Kidney epithelial cell (primary cell): ENCODE results near the gene EIPR1. TPM values are rescaled to one million over a fixed set of nuclear protein-coding genes. Genes with fewer than 3 reads are reported as not detected.

ENCODE experiments used
- DNase-seq: peaks from one replicate; pipeline ENCODE4 v3.0.0-alpha.2; 2010; ENCODE audit warnings: low read depth
- H3K27me3 ChIP-seq: 2 replicates; pipeline ENCODE4 v1.6.0; 2011; ENCODE audit warnings: low read length; ENCODE audit not compliant: control insufficient read depth, insufficient read depth
- H3K36me3 ChIP-seq: 2 replicates; pipeline ENCODE4 v1.5.1; 2011; ENCODE audit warnings: low read length; ENCODE audit not compliant: control insufficient read depth, insufficient read depth
- H3K4me3 ChIP-seq: 2 replicates; pipeline ENCODE4 v1.5.1; 2011; ENCODE audit warnings: low read depth, mild to moderate bottlenecking, control low read depth, low read length
- CTCF ChIP-seq: IDR thresholded peaks from 2 replicates; pipeline ENCODE4 v1.5.1; 2011; ENCODE audit warnings: mild to moderate bottlenecking, moderate library complexity, low read length, control low read depth, inconsistent platforms; ENCODE audit not compliant: insufficient read depth, poor library complexity, severe bottlenecking
- total RNA-seq: library from RNA; depleted of rRNA; stranded (reverse); fragments of >200 nt; gene quantifications from 2 replicates; pipeline ENCODE4 v1.2.3, GENCODE V29; 2015

EIPR1 gene
- total RNA-seq, result 62.2 and 67.2 TPM in 2 replicates

DNA sequence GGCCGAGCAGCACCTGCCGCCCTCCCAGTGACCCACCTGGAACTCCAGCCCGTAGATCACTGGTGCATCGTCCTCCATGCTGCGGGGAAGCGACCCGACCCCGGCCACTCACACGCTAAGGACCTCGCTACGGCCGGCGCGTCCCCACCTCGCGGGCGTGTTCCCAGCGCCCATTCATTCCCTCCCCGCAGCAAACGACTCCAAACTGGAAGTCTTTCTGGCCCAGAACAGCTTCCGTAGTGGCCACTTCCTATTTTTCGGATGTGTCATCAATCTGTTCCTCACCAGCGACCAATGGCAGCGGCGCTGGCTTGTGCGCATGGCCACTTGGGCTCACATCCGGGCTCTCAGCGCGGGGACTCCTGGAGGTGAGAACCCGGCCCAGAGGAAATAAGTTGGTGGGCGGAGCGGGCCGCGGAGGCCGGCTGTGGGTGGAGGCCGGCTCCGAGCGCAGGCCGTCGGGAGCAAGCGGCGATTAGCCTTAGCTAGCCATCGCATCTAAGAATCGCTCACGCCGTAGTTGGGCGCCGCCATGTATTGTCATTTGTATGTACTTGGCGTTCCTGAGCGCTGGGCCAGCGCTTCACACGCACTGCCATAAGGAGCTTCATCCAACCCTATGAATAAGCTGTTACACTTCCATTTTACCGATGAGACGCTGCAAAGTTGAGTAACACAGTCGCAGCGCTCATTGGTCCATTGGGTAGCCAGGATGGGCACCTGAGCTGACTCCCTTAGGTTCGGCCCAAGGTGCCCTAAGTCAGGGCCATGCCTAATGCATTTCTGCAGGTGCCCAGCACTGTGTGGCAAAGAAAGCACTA, at the start of gene EIPR1:
Gene EIPR1, minus strand, starts transcription at position 207 of the 821 bp plus-strand sequence. Its CDS starts 129 bp downstream, at position 78.
- Histone ChIP-seq H3K27me3 (no peaks in the 10 kb centered on the region), H3K36me3 (no peaks in the 10 kb centered on the region), H3K4me3 (peak within 1 kb of the TSS; percentile 76)
- TF ChIP-seq CTCF, result no peak
- DNase-seq, result peak; percentile 93

DNA sequence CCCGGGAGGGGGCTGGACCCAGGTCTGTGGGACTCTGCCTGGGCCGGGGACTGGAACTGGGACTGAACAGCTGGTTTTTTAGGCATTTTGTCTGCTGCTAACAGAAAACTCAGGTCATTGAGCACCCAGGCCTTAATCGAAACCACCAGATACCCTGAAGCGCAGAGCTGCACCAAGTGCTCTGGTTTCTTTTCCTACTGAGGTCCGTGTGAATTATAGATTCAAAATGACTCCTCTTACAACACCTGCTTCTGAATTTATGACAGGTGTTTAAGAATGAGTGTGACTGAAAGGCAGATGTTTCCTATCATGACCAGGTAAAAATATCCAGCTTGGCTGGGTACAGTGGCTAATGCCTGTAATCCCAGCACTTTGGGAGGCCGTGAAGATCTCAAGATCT, 49.7 kb upstream of the EIPR1 start:
- Histone ChIP-seq H3K4me3 (no peak overlapping the region), H3K27me3 (no peaks in the 10 kb centered on the region), H3K36me3 (no peaks in the 10 kb centered on the region)
- DNase-seq, result no peak
- TF ChIP-seq CTCF, result no peak

DNA sequence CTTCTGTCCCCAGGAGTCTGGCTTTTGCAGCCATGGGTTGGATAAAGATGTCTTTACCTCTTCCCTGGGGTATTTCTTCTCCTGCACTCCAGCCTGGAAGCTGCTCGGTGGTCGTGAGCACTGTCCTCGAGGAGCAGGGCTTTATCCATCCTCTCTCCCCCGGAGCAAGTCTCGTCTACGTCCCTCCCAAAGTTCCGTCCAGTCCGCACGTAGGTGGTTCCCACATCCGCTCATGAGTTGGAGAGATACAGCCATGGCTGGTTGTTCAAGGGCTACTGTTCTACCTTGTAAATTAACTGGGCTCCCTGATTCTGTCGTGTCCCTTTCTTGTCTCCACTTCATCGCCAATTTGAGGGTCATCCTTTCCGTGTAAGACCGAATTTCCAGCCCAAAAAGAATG, 49.0 kb upstream of the EIPR1 start:
- no peaks in the 10 kb centered on the region for H3K36me3 ChIP-seq
- H3K4me3 ChIP-seq, result no peak overlapping the region
- DNase-seq, result no peak
- TF ChIP-seq CTCF, result no peak
- no peaks in the 10 kb centered on the region for H3K27me3 ChIP-seq

- TF ChIP-seq CTCF, result no peak
These were observed 46.7 kb upstream of the EIPR1 start for GRCh38 chr2:3424171-3424795.

DNA sequence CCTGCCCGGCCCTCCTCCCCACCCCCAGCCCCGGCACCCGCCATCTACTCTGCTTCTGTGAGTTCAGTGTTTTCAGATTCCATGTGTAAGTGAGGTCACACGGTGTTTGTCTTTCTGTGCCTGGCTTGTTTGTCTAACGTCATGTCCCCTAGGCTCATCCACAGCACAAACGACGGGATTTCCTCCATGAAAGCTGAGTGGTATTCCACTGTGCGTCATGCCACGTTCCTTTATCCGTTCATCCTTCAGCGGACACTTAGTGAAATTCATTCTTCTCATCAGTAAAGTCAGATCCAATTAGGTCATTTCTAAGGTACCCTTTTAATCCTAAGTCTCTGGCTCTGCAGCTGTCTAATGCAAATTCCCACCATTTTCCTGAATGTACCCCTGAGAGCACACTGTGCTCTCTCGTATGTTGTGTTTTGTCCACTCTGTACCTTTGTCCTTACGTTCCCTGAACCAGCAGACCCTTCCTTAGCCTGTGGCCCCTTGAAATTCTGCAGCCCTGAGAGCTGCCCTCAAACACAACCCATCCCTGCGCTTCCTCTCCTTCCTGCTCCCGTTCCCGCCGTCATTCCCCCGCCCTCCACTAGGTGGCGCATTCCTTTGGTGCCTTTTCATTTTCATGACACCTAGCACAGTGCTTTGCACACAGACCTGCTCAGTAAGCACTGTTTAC, 46.0 kb upstream of the EIPR1 start:
- no peak overlapping the region for H3K4me3 ChIP-seq
- TF ChIP-seq CTCF, result peak; percentile 98
- no peaks in the 10 kb centered on the region for H3K27me3 ChIP-seq
- DNase-seq, result no peak
- H3K36me3 ChIP-seq, result no peaks in the 10 kb centered on the region

More at GRCh38 chr2:3424171-3424795, 46.7 kb upstream of the EIPR1 start:
- H3K36me3 ChIP-seq, result no peaks in the 10 kb centered on the region
- H3K27me3 ChIP-seq, result no peaks in the 10 kb centered on the region
- no peak for DNase-seq
- H3K4me3 ChIP-seq, result no peak overlapping the region
